ENCODE measurements around the gene NKX2-8. TPM values are rescaled to one million over a fixed set of nuclear protein-coding genes. Genes with fewer than 3 reads are reported as not detected.

NKX2-8 gene
- total and polyA plus RNA-seq, 11 donors = not detected

DNA sequence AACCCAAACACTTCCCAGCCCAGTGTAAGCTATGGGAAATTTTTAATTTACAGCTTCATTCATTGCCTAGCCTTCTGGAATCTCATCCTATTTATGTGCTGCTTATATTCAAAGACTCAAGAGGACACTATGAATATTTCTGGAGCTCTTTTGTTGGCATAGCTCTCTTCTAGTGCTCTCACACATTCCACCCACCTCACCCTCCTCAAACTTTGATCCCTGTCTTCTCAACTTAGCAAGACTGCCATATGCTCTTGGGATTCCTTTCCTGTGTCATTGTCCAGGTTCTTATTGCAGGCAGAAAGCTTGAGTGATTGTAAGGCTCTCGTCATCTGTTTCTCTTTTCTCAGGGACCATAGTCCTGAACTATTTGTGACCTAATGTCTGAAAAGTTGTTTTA lies 44.4 kb downstream of the NKX2-8 start:
- 66 to 80% (median 74%) methylated on average over 1 of the region's 1 CpG for WGBS, 4 donors
- TF ChIP-seq POLR2A (IDR thresholded peaks at IDR 0.05) = no peak
- TF ChIP-seq, protein P1, sequence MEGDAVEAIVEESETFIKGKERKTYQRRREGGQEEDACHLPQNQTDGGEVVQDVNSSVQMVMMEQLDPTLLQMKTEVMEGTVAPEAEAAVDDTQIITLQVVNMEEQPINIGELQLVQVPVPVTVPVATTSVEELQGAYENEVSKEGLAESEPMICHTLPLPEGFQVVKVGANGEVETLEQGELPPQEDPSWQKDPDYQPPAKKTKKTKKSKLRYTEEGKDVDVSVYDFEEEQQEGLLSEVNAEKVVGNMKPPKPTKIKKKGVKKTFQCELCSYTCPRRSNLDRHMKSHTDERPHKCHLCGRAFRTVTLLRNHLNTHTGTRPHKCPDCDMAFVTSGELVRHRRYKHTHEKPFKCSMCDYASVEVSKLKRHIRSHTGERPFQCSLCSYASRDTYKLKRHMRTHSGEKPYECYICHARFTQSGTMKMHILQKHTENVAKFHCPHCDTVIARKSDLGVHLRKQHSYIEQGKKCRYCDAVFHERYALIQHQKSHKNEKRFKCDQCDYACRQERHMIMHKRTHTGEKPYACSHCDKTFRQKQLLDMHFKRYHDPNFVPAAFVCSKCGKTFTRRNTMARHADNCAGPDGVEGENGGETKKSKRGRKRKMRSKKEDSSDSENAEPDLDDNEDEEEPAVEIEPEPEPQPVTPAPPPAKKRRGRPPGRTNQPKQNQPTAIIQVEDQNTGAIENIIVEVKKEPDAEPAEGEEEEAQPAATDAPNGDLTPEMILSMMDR (IDR thresholded peaks at IDR 0.05) = no peak
- no peak for ATAC-seq
- peaks cover 0 to 27% (median 7%) of the 10 kb centered on the region in 12 donors for H3K9me3 ChIP-seq
- intact Hi-C loops (cut with DNase I) = no loop called here
- H3K4me1 ChIP-seq = no peaks in the 10 kb centered on the region
- H3K36me3 ChIP-seq = no peaks in the 10 kb centered on the region
- no peak overlapping the region for H3K4me3 ChIP-seq
- H3K27ac ChIP-seq = no peak overlapping the region
- no peak for DNase-seq
- H3K27me3 ChIP-seq = peaks cover 0 to 54% (median 2%) of the 10 kb centered on the region in 9 donors

Other genes with a start within 250 kb of the NKX2-8 start
- gene NKX2-1, start 62.4 kb downstream of the NKX2-8 start, total RNA-seq = not detected
- gene NKX2-1, start 62.4 kb downstream of the NKX2-8 start, polyA plus RNA-seq = not detected
- gene PAX9, start 79.2 kb upstream of the NKX2-8 start, total RNA-seq = not detected
- not detected for gene PAX9, start 79.2 kb upstream of the NKX2-8 start, polyA plus RNA-seq